Peyer's patch (tissue), 4 donors: ENCODE data around the gene CSRNP3.

ENCODE experiments used
- POLR2A ChIP-seq, 2 donors: fragments of 450-650 bp; IDR thresholded peaks; one replicate each; pipeline ENCODE4 v1.5.1; 2017; ENCODE audit warnings: antibody characterized with exemption in 2 of 2, mild to moderate bottlenecking in 2 of 2, moderate library complexity in 2 of 2
- TF ChIP-seq, protein P1 (sequence below), 6 experiments: fragments of 450-650 bp in 4 of 6; fragments of 200-600 bp in 2 of 6; sonication (generic) in 1 of 6; IDR thresholded peaks; one replicate each; pipeline ENCODE4 v1.5.1; 2017 to 2019; ENCODE audit warnings: antibody characterized with exemption in 6 of 6, mild to moderate bottlenecking in 3 of 6, moderate library complexity in 1 of 6

DNA sequence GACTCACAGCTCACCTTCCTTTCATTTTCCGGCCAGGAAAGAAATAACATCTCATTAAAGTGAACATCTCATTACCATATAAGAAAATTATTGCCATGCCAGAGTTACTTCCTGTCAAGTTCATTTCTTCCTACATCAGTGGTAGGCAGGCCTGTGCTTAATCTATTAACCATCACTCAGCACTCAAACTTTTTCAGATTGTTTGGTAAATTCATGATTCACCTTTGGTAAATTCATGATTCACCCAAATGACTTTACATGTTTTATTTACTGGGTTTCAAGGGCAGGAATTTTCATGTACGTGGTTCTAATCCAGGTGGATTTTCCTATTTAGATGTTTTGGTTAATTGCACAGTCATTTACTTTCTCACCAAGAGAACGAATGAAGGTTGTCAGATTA is 116.5 kb downstream of the CSRNP3 start:
- TF ChIP-seq POLR2A (IDR thresholded peaks at IDR 0.05), result no peak
- TF ChIP-seq, protein P1, sequence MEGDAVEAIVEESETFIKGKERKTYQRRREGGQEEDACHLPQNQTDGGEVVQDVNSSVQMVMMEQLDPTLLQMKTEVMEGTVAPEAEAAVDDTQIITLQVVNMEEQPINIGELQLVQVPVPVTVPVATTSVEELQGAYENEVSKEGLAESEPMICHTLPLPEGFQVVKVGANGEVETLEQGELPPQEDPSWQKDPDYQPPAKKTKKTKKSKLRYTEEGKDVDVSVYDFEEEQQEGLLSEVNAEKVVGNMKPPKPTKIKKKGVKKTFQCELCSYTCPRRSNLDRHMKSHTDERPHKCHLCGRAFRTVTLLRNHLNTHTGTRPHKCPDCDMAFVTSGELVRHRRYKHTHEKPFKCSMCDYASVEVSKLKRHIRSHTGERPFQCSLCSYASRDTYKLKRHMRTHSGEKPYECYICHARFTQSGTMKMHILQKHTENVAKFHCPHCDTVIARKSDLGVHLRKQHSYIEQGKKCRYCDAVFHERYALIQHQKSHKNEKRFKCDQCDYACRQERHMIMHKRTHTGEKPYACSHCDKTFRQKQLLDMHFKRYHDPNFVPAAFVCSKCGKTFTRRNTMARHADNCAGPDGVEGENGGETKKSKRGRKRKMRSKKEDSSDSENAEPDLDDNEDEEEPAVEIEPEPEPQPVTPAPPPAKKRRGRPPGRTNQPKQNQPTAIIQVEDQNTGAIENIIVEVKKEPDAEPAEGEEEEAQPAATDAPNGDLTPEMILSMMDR (IDR thresholded peaks at IDR 0.05), result no peak
